ENCODE data around the gene MSMP. TPM values are rescaled to one million over a fixed set of nuclear protein-coding genes. Genes with fewer than 3 reads are reported as not detected.

Gene MSMP, protein sequence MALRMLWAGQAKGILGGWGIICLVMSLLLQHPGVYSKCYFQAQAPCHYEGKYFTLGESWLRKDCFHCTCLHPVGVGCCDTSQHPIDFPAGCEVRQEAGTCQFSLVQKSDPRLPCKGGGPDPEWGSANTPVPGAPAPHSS
- not detected for total RNA-seq

DNA sequence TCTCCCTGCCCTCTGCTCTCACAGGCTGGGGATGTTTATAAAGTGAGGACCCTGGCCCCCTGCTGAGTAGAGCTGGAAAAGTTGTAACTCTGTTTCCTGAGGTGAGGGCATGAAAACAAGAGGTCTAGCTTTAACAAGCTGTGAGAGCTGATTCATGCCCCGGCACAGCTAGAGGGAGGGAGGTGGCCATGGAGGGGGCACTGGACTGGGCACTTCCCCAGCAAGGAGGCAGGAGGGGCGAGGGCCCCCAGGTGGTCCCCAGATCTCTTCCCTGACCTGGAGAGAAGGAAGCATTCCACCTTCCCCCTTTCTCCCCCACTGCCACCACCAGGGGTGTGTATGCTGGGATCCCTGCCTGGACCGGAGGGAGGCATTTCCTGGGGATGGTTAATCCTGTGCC is at the start of gene MSMP:
TSS of gene MSMP (minus strand) at position 13 of the 400 bp plus-strand sequence. CDS start 147 bp downstream, outside the sequence.
- H3K4me1 ChIP-seq (ENCODE audit: control insufficient read depth in 3 of 3, insufficient read depth in 3 of 3, low read length in 3 of 3), result peaks cover 34 to 38% (median 35%) of the 10 kb centered on the region in 3 donors
- H3K9me3 ChIP-seq (ENCODE audit: control insufficient read depth in 3 of 3, low read length in 3 of 3), result no peaks in the 10 kb centered on the region
- H3K27me3 ChIP-seq (ENCODE audit: control insufficient read depth in 3 of 3, insufficient read depth in 3 of 3, low read length in 3 of 3), result no peaks in the 10 kb centered on the region
- H3K27ac ChIP-seq (ENCODE audit: low read depth, low read length), result no peak within 1 kb of the TSS
- H3K4me3 ChIP-seq (ENCODE audit: low read length in 3 of 3), result no peak within 1 kb of the TSS
- H3K36me3 ChIP-seq (ENCODE audit: control insufficient read depth in 3 of 3, insufficient read depth in 3 of 3, low read length in 3 of 3), result peaks cover 46 to 54% (median 52%) of the 10 kb centered on the region in 3 donors
- no peak within 1 kb of the TSS for H3K9ac ChIP-seq (ENCODE audit: low read depth in 1 of 3, low read length in 3 of 3)

DNA sequence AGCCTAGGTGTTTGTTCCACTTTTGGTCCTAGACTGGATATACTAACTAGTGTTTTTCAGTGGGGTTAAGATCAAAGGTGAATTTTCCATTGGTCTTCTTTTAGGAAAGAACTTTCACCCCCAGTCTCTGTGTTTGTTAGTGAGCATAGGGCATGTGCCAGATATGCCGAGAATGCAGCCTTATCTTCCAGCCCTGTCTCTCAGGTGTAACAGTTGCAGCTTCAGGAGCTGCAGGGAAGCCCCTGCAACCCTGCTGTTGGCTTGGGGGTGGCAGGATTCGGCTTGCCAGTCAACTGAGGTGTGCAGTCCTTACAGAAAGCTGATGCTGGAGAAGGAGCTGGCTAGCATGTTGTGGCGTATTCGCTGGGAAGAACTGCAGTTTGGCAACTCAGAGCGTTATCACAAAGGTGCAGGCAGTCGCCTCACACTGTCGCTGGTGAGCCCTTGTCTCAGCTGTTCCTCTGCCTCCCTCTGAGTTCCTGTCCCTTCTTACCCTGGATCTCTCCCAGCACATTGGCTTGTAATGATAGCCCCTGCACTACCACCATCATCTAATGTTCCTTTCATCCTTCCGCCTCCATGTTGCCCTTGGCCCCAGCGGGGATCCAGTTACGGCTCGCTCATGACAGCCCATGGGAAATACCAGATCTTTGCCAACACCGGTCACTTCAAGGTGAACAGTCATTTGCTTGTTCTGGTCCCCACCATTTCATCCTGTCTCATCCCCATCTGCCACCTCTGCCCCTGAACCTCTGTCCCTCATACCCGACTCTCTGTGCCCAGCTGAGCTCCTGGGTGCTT is 47.5 kb upstream of the MSMP start:
- no peak overlapping the region for H3K27ac ChIP-seq (ENCODE audit: low read depth, low read length)
- H3K4me1 ChIP-seq (ENCODE audit: control insufficient read depth in 3 of 3, insufficient read depth in 3 of 3, low read length in 3 of 3), result peaks cover 0 to 19% (median 13%) of the 10 kb centered on the region in 3 donors
- no peak overlapping the region for H3K9ac ChIP-seq (ENCODE audit: low read depth in 1 of 3, low read length in 3 of 3)
- no peaks in the 10 kb centered on the region for H3K27me3 ChIP-seq (ENCODE audit: control insufficient read depth in 3 of 3, insufficient read depth in 3 of 3, low read length in 3 of 3)
- no peak overlapping the region for H3K4me3 ChIP-seq (ENCODE audit: low read length in 3 of 3)
- H3K36me3 ChIP-seq (ENCODE audit: control insufficient read depth in 3 of 3, insufficient read depth in 3 of 3, low read length in 3 of 3), result peaks cover 26 to 50% (median 42%) of the 10 kb centered on the region in 3 donors
- H3K9me3 ChIP-seq (ENCODE audit: control insufficient read depth in 3 of 3, low read length in 3 of 3), result no peaks in the 10 kb centered on the region

DNA sequence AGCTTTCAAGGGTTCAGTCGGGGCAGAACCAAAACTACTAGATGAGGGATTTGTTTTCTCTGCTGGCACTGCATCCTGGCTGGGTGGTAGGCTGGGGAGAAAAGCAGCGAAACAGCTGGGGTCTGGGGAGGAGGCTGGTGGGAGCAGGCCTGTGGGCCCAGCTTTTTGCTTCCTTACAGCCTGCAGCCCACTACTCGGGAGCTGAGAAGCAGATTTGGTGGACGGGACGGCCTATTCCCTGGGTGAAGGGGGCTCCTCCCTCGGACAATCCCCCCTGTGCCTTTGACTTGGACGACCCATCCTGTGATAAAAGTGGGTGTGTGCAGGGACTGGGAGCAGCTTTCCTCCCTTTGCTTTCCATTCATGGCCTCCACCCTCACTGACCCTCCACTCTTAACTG is 46.5 kb upstream of the MSMP start:
- peaks cover 0 to 24% (median 13%) of the 10 kb centered on the region in 3 donors for H3K4me1 ChIP-seq (ENCODE audit: control insufficient read depth in 3 of 3, insufficient read depth in 3 of 3, low read length in 3 of 3)
- H3K36me3 ChIP-seq (ENCODE audit: control insufficient read depth in 3 of 3, insufficient read depth in 3 of 3, low read length in 3 of 3), result peaks cover 16 to 40% (median 33%) of the 10 kb centered on the region in 3 donors
- no peak overlapping the region for H3K27ac ChIP-seq (ENCODE audit: low read depth, low read length)
- H3K9me3 ChIP-seq (ENCODE audit: control insufficient read depth in 3 of 3, low read length in 3 of 3), result no peaks in the 10 kb centered on the region
- H3K4me3 ChIP-seq (ENCODE audit: low read length in 3 of 3), result no peak overlapping the region
- no peak overlapping the region for H3K9ac ChIP-seq (ENCODE audit: low read depth in 1 of 3, low read length in 3 of 3)
- no peaks in the 10 kb centered on the region for H3K27me3 ChIP-seq (ENCODE audit: control insufficient read depth in 3 of 3, insufficient read depth in 3 of 3, low read length in 3 of 3)

DNA sequence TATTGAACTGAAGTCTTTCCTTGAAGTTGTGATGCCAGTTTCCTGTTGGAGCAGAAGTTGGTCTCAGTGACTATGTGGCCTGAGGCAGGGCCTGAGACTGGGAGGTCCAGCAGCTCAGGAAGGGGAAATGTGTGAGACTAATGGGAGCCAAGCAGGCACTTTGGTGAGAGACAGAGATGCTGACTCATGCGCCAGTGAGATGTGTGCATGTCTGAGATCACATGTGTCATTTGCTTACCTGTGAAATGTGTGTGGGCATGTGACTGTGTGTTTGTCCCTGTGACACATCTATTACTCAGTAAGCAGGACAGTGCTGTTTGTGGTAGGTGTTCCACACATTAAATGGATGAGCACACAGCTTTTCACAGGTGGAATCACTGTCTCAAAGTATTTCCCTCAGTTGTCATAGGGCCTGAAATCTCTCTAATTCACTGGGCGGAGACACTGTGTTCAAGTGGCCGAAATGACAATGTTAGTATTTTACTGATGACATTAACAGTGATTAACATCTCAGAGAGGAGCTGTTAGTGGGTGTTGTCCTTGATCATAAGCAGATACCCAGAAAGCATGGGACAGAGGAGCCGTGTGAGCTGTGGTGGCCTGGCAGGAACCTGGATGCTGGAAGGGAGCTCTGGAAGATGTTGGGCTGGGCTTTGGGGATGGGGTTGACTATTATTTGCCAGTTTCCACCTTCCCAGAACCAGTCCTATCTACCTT is 44.7 kb upstream of the MSMP start:
- Histone ChIP-seq H3K27me3 (ENCODE audit: control insufficient read depth in 3 of 3, insufficient read depth in 3 of 3, low read length in 3 of 3) (no peaks in the 10 kb centered on the region), H3K9me3 (ENCODE audit: control insufficient read depth in 3 of 3, low read length in 3 of 3) (no peaks in the 10 kb centered on the region), H3K36me3 (ENCODE audit: control insufficient read depth in 3 of 3, insufficient read depth in 3 of 3, low read length in 3 of 3) (peaks cover 13 to 34% (median 26%) of the 10 kb centered on the region in 3 donors), H3K4me3 (ENCODE audit: low read length in 3 of 3) (no peak overlapping the region), H3K9ac (ENCODE audit: low read depth in 1 of 3, low read length in 3 of 3) (no peak overlapping the region), H3K4me1 (ENCODE audit: control insufficient read depth in 3 of 3, insufficient read depth in 3 of 3, low read length in 3 of 3) (peaks cover 6 to 37% (median 19%) of the 10 kb centered on the region in 3 donors), H3K27ac (ENCODE audit: low read depth, low read length) (no peak overlapping the region)

DNA sequence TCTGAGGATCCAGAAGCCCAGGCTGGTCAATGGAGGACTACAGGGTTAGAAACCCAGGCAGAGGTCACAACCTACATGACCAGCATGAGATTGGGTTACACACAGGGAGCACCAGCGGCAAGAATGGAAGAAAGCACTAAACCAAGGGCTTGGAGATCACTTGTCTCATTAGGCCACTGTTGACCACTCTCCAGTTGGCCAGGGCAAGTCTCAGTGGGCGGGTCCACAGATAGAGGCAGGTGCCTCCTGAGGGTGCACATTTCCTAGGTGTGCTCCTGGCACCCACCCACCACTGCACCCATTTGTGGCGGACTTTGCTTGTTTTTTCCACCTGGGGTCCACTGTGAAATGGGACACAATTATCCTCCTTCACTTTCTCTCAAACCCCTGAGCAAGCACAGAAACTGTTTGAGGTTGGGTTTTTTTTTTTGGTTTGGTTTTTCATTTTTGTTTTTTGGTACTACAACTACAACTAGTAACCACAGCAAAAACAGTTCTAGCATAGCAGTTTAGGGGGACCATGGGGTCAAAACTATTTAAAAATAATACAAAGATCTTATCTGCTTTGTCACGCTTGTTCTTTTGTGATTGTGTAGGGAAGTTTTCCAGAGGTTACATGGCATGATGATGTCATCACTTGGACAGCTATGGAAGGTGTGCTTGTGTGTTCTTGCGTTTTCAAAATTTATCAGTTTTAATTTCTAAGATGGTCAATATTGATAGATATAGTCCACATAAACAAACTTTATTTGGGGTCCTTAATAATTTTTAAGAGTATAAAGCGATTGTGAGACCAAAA is 43.4 kb upstream of the MSMP start:
- no peaks in the 10 kb centered on the region for H3K9me3 ChIP-seq (ENCODE audit: control insufficient read depth in 3 of 3, low read length in 3 of 3)
- H3K27ac ChIP-seq (ENCODE audit: low read depth, low read length), result no peak overlapping the region
- no peak overlapping the region for H3K9ac ChIP-seq (ENCODE audit: low read depth in 1 of 3, low read length in 3 of 3)
- H3K4me3 ChIP-seq (ENCODE audit: low read length in 3 of 3), result no peak overlapping the region
- H3K27me3 ChIP-seq (ENCODE audit: control insufficient read depth in 3 of 3, insufficient read depth in 3 of 3, low read length in 3 of 3), result no peaks in the 10 kb centered on the region
- H3K4me1 ChIP-seq (ENCODE audit: control insufficient read depth in 3 of 3, insufficient read depth in 3 of 3, low read length in 3 of 3), result peaks cover 19 to 50% (median 32%) of the 10 kb centered on the region in 3 donors
- peaks cover 13 to 27% (median 20%) of the 10 kb centered on the region in 3 donors for H3K36me3 ChIP-seq (ENCODE audit: control insufficient read depth in 3 of 3, insufficient read depth in 3 of 3, low read length in 3 of 3)

DNA sequence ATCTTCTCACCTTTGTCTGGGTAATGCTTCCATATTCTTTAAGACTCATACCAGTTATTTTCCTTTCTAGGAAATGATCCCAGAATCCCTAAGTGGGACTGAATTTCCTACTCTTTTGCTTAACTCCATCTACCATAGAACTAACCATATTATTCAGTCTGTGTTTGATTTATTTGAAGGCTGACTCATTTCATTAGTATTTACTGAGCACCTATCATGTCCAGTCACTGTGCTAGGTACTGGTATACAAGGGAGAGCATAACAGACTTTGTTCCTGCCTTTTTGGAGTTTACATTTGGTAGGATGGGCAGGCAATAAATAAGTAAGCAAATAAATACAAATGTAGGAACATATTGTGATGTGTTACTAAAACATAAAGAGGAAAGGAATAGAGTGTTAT is 41.6 kb upstream of the MSMP start:
- Histone ChIP-seq H3K4me3 (ENCODE audit: low read length in 3 of 3) (no peak overlapping the region), H3K9me3 (ENCODE audit: control insufficient read depth in 3 of 3, low read length in 3 of 3) (no peaks in the 10 kb centered on the region), H3K4me1 (ENCODE audit: control insufficient read depth in 3 of 3, insufficient read depth in 3 of 3, low read length in 3 of 3) (peaks cover 25 to 52% (median 32%) of the 10 kb centered on the region in 3 donors), H3K27ac (ENCODE audit: low read depth, low read length) (no peak overlapping the region), H3K9ac (ENCODE audit: low read depth in 1 of 3, low read length in 3 of 3) (no peak overlapping the region), H3K27me3 (ENCODE audit: control insufficient read depth in 3 of 3, insufficient read depth in 3 of 3, low read length in 3 of 3) (no peaks in the 10 kb centered on the region), H3K36me3 (ENCODE audit: control insufficient read depth in 3 of 3, insufficient read depth in 3 of 3, low read length in 3 of 3) (peaks cover 3 to 14% (median 8%) of the 10 kb centered on the region in 3 donors)

DNA sequence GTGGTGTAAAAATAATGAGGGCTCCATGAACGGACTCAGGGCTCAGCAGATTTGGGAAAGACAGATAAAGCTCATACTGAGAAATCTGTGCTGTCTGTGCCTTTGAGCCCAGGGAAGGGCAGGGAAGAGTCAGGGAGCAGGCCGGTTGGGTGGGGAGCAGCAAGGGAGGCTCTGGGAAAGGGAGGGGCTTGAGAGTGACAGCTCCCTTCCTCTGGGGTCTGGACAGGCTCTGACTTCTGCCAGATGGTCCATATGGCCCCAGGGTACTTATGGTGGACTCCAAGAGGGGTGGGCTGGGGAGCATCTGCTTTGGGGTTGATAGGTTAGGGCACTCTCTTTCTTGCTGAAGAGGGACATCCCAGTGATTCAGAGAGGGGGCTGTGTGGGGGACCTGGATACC is 39.4 kb upstream of the MSMP start:
- Histone ChIP-seq H3K27me3 (ENCODE audit: control insufficient read depth in 3 of 3, insufficient read depth in 3 of 3, low read length in 3 of 3) (no peaks in the 10 kb centered on the region), H3K4me3 (ENCODE audit: low read length in 3 of 3) (peak overlapping the region in 2 of 3 donors; percentile 54 to 65), H3K4me1 (ENCODE audit: control insufficient read depth in 3 of 3, insufficient read depth in 3 of 3, low read length in 3 of 3) (peaks cover 31 to 51% (median 32%) of the 10 kb centered on the region in 3 donors), H3K36me3 (ENCODE audit: control insufficient read depth in 3 of 3, insufficient read depth in 3 of 3, low read length in 3 of 3) (no peaks in the 10 kb centered on the region), H3K9ac (ENCODE audit: low read depth in 1 of 3, low read length in 3 of 3) (peak overlapping the region; percentile 7 to 69 (median 28)), H3K9me3 (ENCODE audit: control insufficient read depth in 3 of 3, low read length in 3 of 3) (no peaks in the 10 kb centered on the region), H3K27ac (ENCODE audit: low read depth, low read length) (no peak overlapping the region)

DNA sequence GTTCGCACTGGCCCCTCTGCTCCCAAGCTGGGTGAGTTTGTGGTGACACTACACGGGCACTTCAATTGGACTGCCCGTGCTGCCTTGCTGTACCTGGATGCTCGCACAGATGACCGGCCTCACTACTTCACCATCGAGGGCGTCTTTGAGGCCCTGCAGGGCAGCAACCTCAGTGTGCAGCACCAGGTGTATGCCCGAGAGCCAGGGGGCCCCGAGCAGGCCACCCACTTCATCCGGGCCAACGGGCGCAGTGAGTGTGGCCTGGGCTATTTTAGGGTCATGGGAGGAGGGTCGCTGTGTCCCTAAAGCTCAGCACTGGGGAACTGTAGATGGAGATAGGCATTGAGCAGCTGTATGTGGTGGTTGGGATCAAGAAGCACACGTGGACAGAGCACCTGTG is 38.8 kb upstream of the MSMP start:
- Histone ChIP-seq H3K9ac (ENCODE audit: low read depth in 1 of 3, low read length in 3 of 3) (peak overlapping the region; percentile 5 to 69 (median 28)), H3K9me3 (ENCODE audit: control insufficient read depth in 3 of 3, low read length in 3 of 3) (no peaks in the 10 kb centered on the region), H3K4me1 (ENCODE audit: control insufficient read depth in 3 of 3, insufficient read depth in 3 of 3, low read length in 3 of 3) (peaks cover 31 to 51% (median 31%) of the 10 kb centered on the region in 3 donors), H3K36me3 (ENCODE audit: control insufficient read depth in 3 of 3, insufficient read depth in 3 of 3, low read length in 3 of 3) (no peaks in the 10 kb centered on the region), H3K4me3 (ENCODE audit: low read length in 3 of 3) (peak overlapping the region; percentile 53 to 65 (median 54)), H3K27me3 (ENCODE audit: control insufficient read depth in 3 of 3, insufficient read depth in 3 of 3, low read length in 3 of 3) (no peaks in the 10 kb centered on the region), H3K27ac (ENCODE audit: low read depth, low read length) (no peak overlapping the region)

DNA sequence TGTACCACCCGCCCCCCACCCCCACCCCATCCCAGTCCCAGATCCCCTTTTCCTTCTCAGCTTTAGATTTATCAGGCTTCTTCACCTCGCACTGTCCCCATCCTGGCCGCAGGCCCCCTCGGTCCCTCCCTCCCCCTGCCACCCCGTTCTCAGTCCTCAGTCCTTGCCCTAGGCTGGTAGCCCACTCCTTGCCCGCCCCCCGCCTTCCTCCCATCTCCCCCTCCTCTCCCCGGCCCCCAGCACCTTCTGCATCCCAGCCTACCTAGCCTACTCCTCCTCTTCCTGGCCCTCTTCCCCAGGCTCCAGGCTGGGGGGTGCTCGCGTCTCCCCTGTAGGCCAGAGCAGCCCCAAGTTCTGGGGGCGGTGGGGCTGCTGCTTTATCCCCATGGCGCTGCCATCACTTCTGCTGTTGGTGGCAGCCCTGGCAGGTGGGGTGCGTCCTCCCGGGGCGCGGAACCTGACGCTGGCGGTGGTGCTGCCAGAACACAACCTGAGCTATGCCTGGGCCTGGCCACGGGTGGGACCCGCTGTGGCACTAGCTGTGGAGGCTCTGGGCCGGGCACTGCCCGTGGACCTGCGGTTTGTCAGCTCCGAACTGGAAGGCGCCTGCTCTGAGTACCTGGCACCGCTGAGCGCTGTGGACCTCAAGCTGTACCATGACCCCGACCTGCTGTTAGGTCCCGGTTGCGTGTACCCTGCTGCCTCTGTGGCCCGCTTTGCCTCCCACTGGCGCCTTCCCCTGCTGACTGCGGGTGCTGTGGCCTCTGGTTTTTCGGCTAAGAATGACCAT is 38.1 kb upstream of the MSMP start:
- H3K27me3 ChIP-seq (ENCODE audit: control insufficient read depth in 3 of 3, insufficient read depth in 3 of 3, low read length in 3 of 3), result no peaks in the 10 kb centered on the region
- no peaks in the 10 kb centered on the region for H3K36me3 ChIP-seq (ENCODE audit: control insufficient read depth in 3 of 3, insufficient read depth in 3 of 3, low read length in 3 of 3)
- H3K27ac ChIP-seq (ENCODE audit: low read depth, low read length), result peak overlapping the region; percentile 61
- H3K4me1 ChIP-seq (ENCODE audit: control insufficient read depth in 3 of 3, insufficient read depth in 3 of 3, low read length in 3 of 3), result peaks cover 31 to 49% (median 31%) of the 10 kb centered on the region in 3 donors
- peak overlapping the region; percentile 20 to 91 (median 85) for H3K9ac ChIP-seq (ENCODE audit: low read depth in 1 of 3, low read length in 3 of 3)
- no peaks in the 10 kb centered on the region for H3K9me3 ChIP-seq (ENCODE audit: control insufficient read depth in 3 of 3, low read length in 3 of 3)
- H3K4me3 ChIP-seq (ENCODE audit: low read length in 3 of 3), result peak overlapping the region; percentile 54 to 81 (median 76)

Measured in skeletal muscle tissue (tissue), 4 donors.